Mesothelial cell of epicardium (in vitro differentiated cells): ENCODE measurements around the gene WNT4. TPM values are rescaled to one million over a fixed set of nuclear protein-coding genes. Genes with fewer than 3 reads are reported as not detected.

ENCODE experiments used
- DNase-seq, 2 experiments: peaks; one replicate each; pipeline ENCODE4 v3.0.0; 2021; ENCODE audit warnings: low spot score in 2 of 2; ENCODE audit not compliant: unreplicated experiment in 2 of 2
- H3K27ac Mint-ChIP-seq: 2 replicates; pipeline ENCODE4 v1.8.0; 2021; ENCODE audit warnings: mixed read lengths
- H3K27me3 Mint-ChIP-seq: 2 replicates; pipeline ENCODE4 v1.8.0; 2021; ENCODE audit warnings: low read depth, mixed read lengths
- H3K36me3 Mint-ChIP-seq: 2 replicates; pipeline ENCODE4 v1.8.0; 2021; ENCODE audit warnings: mixed read lengths
- H3K4me1 Mint-ChIP-seq: 2 replicates; pipeline ENCODE4 v1.8.0; 2021; ENCODE audit warnings: mixed read lengths
- H3K4me3 Mint-ChIP-seq: 2 replicates; pipeline ENCODE4 v1.8.0; 2021; ENCODE audit warnings: mild to moderate bottlenecking, moderate library complexity, mixed read lengths
- H3K9me3 Mint-ChIP-seq: 2 replicates; pipeline ENCODE4 v1.8.0; 2021; ENCODE audit warnings: mixed read lengths
- total RNA-seq: library from RNA; stranded (reverse); gene quantifications from 3 replicates; pipeline ENCODE4 v1.2.1, GENCODE V29; 2021
- TF ChIP-seq, protein P1 (sequence below): fragments of 200-600 bp; sonication (generic); IDR thresholded peaks from one replicate; pipeline ENCODE4 v1.5.0; 2021; ENCODE audit warnings: antibody characterized with exemption; ENCODE audit not compliant: unreplicated experiment

The WNT4 gene
- total RNA-seq, 1 donor from 2014 or later: 38.7 TPM

DNA sequence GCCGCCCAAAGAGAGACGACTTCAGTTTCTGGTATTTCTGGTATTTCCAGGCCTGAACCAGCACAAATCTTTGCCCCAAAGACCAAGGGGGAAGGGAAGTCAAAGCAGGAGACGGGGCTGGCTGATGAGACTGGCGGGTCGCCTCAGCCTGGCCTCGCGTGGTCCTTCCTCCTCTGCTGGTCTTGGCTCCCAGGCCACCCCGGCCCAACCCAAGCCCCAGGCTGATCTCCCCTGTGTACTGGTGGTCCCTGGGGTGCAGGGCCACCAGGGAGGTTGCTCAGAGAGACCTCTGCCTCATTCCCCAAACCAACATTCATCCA, 19.9 kb downstream of the WNT4 start:
- no peak for DNase-seq
- H3K27ac Mint-ChIP-seq: peak overlapping the region; percentile 86
- H3K36me3 Mint-ChIP-seq: no peaks in the 10 kb centered on the region
- TF ChIP-seq, protein P1, sequence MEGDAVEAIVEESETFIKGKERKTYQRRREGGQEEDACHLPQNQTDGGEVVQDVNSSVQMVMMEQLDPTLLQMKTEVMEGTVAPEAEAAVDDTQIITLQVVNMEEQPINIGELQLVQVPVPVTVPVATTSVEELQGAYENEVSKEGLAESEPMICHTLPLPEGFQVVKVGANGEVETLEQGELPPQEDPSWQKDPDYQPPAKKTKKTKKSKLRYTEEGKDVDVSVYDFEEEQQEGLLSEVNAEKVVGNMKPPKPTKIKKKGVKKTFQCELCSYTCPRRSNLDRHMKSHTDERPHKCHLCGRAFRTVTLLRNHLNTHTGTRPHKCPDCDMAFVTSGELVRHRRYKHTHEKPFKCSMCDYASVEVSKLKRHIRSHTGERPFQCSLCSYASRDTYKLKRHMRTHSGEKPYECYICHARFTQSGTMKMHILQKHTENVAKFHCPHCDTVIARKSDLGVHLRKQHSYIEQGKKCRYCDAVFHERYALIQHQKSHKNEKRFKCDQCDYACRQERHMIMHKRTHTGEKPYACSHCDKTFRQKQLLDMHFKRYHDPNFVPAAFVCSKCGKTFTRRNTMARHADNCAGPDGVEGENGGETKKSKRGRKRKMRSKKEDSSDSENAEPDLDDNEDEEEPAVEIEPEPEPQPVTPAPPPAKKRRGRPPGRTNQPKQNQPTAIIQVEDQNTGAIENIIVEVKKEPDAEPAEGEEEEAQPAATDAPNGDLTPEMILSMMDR: no peak
- no peaks in the 10 kb centered on the region for H3K27me3 Mint-ChIP-seq
- no peaks in the 10 kb centered on the region for H3K9me3 Mint-ChIP-seq
- no peak overlapping the region for H3K4me3 Mint-ChIP-seq
- peaks cover 25% of the 10 kb centered on the region for H3K4me1 Mint-ChIP-seq

DNA sequence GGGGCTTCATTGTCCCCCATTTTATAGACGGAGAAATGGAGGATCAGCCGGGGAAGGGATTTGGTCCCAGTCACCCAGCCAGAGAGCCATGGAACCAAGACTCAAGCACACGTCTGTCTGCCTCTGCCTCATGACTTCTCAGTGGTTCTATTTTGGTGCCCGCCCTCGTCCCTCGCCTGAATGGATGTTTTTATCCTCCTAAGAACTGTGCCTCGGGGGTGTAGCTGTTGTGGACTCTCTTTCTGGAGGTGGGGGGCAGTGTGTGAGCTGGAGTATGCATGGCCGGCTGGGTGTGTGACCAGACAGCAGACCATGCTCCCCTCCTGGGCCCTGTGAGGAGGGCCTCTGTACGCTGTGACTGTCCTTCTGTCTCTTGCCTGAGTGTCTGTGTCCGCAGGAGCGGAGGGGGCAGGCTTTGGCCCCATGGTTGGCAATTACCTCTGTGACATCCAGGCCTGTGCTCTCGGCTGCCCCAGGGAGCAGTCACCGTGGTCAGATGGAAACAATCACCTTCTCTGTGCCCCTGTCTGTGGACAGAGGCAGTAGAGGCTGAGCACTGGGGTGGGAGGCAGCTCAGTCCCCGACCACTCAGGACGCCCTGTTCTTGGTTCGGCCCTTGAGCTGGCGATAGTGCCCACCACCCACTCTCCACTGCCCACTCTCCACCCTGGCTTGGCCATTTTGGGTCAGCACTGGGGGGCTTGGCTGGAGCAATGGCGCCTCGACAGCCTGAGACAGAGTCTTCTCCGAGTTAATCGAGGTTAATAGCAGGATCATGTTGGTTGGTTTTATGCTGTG, 20.4 kb downstream of the WNT4 start:
- Mint-ChIP-seq H3K4me3 (no peak overlapping the region), H3K27me3 (no peaks in the 10 kb centered on the region), H3K27ac (peak overlapping the region; percentile 86), H3K36me3 (no peaks in the 10 kb centered on the region), H3K9me3 (no peaks in the 10 kb centered on the region), H3K4me1 (peaks cover 28% of the 10 kb centered on the region)
- TF ChIP-seq, protein P1: no peak
- no peak for DNase-seq

DNA sequence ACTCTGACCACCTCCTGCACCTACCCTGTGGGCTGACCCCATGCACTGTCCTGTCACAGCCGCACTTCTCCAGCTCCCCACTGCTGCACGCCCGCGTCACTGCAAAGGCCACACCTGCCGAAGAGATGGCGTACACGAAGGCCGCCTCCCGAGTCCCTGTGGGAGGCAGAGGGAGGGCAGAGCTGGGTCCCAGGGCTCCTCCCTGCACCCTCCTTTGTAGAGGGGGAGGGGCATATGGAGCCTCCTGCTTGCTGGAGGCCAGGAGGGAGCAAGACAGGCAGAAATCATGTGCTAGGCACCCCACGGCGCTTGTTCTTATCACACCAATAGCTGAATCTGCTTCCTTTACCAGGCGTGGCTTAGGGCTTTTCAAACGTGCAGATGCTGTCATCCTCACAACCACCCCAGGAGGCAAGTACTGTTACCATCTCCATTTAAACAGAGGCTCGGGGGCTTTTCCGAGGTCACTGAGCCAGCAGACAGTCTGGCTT, 21.4 kb downstream of the WNT4 start:
- peak overlapping the region; percentile 39 for H3K27ac Mint-ChIP-seq
- no peaks in the 10 kb centered on the region for H3K9me3 Mint-ChIP-seq
- H3K4me1 Mint-ChIP-seq: peaks cover 32% of the 10 kb centered on the region
- DNase-seq: no peak
- TF ChIP-seq, protein P1: no peak
- no peak overlapping the region for H3K4me3 Mint-ChIP-seq
- no peaks in the 10 kb centered on the region for H3K27me3 Mint-ChIP-seq
- H3K36me3 Mint-ChIP-seq: no peaks in the 10 kb centered on the region

DNA sequence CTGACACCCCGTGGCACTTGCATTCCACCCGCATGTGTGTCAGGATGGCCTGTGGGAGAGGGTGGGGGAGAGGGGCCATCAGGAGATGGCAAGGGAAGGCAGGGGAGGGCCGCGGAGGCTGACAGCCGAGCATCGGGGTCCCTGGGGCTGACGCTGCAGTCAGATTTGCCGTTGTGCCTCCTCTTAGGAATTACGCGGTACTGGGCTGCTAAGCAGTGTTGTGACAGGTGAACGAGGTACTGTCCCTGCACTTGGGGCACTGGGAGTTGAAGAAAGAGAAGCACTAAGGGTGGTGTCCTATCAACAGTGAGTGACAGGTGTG, 22.5 kb downstream of the WNT4 start:
- no peak for DNase-seq
- Mint-ChIP-seq H3K36me3 (no peaks in the 10 kb centered on the region), H3K4me3 (no peak overlapping the region), H3K27ac (no peak overlapping the region), H3K27me3 (no peaks in the 10 kb centered on the region), H3K4me1 (peaks cover 41% of the 10 kb centered on the region), H3K9me3 (no peaks in the 10 kb centered on the region)
- TF ChIP-seq, protein P1: no peak

DNA sequence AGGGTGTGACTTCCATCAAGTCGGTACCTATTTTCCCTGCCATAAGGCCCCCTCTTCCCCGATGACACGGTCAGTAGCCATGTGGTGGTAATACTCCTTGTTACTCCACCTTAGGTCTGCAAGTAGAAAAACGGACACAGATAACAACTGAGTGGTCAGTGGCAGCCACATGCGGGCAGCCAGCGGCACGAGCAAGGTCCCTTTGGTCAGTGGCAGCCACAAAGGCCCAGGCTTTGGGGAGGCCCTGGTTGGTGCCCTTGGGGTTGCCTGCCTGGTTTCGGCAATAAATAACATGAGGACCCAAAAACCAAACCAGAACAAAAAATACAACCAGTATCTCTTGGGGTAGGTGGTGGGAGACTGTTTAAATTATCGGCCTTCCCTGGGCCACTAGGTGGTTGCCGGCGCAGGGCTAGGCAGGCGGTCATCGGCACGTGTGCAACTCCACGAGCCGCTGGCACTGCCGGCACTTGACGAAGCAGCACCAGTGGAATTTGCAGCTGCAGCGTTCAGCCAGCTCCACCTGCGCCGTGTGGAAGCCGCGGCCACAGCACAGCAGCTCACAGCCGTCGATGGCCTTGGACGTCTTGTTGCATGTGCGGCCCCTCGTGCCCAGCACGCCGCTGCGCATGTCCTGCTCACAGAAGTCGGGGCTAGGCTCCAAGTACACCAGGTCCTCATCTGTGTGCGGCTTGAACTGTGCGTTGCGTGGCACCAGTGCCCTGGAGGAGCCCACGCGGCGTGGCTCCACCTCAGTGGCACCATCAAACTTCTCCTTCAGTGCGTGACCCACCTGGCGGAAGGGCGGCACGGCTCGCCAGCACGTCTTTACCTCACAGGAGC, 23.1 kb downstream of the WNT4 start:
- H3K9me3 Mint-ChIP-seq: no peaks in the 10 kb centered on the region
- H3K4me1 Mint-ChIP-seq: peaks cover 47% of the 10 kb centered on the region
- no peaks in the 10 kb centered on the region for H3K27me3 Mint-ChIP-seq
- no peak for DNase-seq
- peak overlapping the region; percentile 59 for H3K27ac Mint-ChIP-seq
- no peaks in the 10 kb centered on the region for H3K36me3 Mint-ChIP-seq
- TF ChIP-seq, protein P1: no peak
- no peak overlapping the region for H3K4me3 Mint-ChIP-seq
